ENCODE measurements around the gene TYMP. TPM values are rescaled to one million over a fixed set of nuclear protein-coding genes. Genes with fewer than 3 reads are reported as not detected.

The TYMP gene
- total and polyA plus RNA-seq, 2 experiments from 2014 or later: 46.4 to 85.7 TPM

DNA sequence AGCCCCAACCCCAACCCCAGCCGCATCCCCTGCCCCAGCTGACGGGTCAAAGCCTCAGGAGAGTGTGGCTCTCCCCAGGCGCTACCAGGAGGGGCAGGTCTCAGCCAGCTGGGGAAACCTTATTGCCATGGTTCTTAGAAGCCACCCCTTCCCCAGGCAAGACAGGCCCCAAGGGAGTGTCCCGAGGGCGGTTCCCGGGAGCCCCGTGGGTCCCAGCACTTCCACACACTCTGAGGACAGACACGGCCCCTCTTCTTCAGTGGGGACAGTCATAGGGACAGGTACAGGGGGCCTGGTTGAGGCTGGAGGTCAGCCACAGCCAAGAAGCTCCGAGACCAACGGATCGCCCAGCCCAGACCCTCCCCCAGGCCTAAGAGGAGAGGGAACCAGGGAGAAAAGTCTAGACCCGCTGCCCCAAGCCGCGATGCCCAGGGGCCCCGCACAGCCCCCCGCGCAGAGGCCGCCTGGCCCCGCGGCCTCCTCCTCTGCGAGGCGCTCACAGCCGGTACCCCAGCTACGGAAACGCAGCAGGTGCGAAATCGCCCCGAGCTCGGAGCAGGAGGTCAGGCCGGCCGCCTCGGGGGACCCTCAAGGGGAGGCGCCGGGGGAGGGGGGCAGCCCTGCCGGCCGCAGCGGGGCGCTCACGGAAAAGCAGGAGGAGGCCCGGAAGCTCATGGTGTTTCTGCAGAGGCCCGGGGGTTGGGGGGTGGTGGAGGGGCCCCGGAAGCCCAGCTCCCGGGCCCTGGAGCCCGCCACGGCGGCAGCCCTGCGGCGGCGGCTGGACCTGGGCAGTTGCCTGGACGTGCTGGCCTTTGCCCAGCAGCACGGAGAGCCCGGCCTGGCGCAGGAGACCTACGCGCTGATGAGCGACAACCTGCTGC, 18.5 kb upstream of the TYMP start:
- Histone ChIP-seq H3K4me3 (no peak overlapping the region), H3K9me2 (replicated peaks; ENCODE audit: insufficient read depth) (no peaks in the 10 kb centered on the region), H2AFZ (no peak overlapping the region), H3K4me1 (ENCODE audit: insufficient read depth) (peaks cover 13% of the 10 kb centered on the region), H3K36me3 (replicated peaks; ENCODE audit: insufficient read depth, low read depth) (no peaks in the 10 kb centered on the region), H4K20me1 (ENCODE audit: insufficient read depth, poor library complexity, severe bottlenecking) (no peaks in the 10 kb centered on the region), H3K79me2 (no peaks in the 10 kb centered on the region), H3K27me3 (no peaks in the 10 kb centered on the region), H3K9me3 (ENCODE audit: low read depth) (no peaks in the 10 kb centered on the region), H3K4me2 (no peak overlapping the region), H3K27ac (no peak overlapping the region)
- TF ChIP-seq EZH2phosphoT487 (IDR thresholded peaks at IDR 0.05; ENCODE audit: low read depth, severe bottlenecking, unreplicated experiment) (no peak), CTCF (IDR thresholded peaks at IDR 0.05; ENCODE audit: poor library complexity) (no peak)
- DNase-seq (ENCODE audit: low spot score): no peak
- 92% methylated on average over 17 of the region's 56 CpGs for WGBS (ENCODE audit: low lambda C conversion rate, missing lambda C conversion rate)

GRCh38 chr22:50547263-50547985, 17.6 kb upstream of the TYMP start:
- Histone ChIP-seq H3K79me2 (no peaks in the 10 kb centered on the region), H4K20me1 (ENCODE audit: insufficient read depth, poor library complexity, severe bottlenecking) (no peaks in the 10 kb centered on the region), H3K27ac (no peak overlapping the region), H3K9me3 (ENCODE audit: low read depth) (no peaks in the 10 kb centered on the region), H3K9me2 (replicated peaks; ENCODE audit: insufficient read depth) (no peaks in the 10 kb centered on the region), H3K27me3 (no peaks in the 10 kb centered on the region), H2AFZ (no peak overlapping the region), H3K4me3 (no peak overlapping the region), H3K4me2 (no peak overlapping the region), H3K4me1 (ENCODE audit: insufficient read depth) (peaks cover 13% of the 10 kb centered on the region), H3K36me3 (replicated peaks; ENCODE audit: insufficient read depth, low read depth) (no peaks in the 10 kb centered on the region)
- 91% methylated on average over 4 of the region's 35 CpGs for WGBS (ENCODE audit: low lambda C conversion rate, missing lambda C conversion rate)
- TF ChIP-seq EZH2 (IDR thresholded peaks at IDR 0.05; ENCODE audit: borderline replicate concordance): no peak
- no peak for TF ChIP-seq CTCF (IDR thresholded peaks at IDR 0.05; ENCODE audit: poor library complexity)
- TF ChIP-seq EZH2phosphoT487 (IDR thresholded peaks at IDR 0.05; ENCODE audit: low read depth, severe bottlenecking, unreplicated experiment): no peak
- DNase-seq (ENCODE audit: low spot score): no peak

DNA sequence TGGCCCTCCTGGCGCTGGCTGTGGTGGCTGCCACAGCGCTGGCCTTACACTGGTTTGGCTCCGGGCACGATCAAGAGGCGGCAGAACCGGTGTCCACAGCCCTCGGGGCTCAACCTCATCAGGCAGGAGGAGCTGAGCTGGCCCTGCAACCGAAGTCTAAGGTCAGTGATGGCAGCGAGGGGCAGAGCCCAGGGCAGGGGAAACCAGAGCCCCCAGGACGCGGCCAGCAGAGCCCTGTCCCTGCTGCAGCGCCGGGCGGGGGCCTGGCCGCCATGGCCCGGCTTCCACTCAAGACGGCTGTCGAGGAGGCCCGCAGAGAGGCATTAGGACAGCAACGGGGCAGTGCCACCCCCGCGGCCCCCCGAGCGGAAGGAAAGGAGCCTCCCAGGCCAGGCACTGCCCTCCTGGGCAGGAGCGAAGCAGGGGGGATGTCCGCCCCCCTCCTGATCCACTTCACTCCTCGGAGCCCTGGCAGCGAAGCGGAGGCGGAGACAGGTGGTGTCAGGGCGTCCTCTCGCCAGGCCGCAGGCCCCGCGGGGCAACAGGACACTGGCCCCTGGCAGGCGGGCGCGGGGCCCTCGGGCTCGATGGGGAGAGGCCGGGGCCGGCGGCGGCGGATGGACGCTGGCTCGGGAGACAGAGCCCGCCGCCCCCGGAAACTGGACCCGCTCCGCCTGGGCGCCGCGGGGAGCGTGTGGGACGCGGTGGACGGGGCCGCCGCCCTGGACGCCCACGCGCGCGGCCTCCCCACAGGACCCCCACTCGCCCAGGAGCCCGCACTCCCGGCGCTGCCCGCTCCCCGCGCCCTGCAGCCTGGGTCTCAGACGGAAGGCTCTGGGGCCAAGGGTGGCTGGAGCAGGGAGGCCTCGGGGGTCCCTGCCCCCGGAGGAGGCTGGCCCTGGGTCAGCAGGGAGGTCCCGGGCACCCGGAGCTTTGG, 16.8 kb upstream of the TYMP start:
- 93% methylated on average over 47 of the region's 78 CpGs for WGBS (ENCODE audit: low lambda C conversion rate, missing lambda C conversion rate)
- Histone ChIP-seq H3K4me1 (ENCODE audit: insufficient read depth) (peaks cover 13% of the 10 kb centered on the region), H2AFZ (no peak overlapping the region), H3K36me3 (replicated peaks; ENCODE audit: insufficient read depth, low read depth) (no peaks in the 10 kb centered on the region), H3K27ac (no peak overlapping the region), H4K20me1 (ENCODE audit: insufficient read depth, poor library complexity, severe bottlenecking) (no peaks in the 10 kb centered on the region), H3K9me2 (replicated peaks; ENCODE audit: insufficient read depth) (no peaks in the 10 kb centered on the region), H3K79me2 (no peaks in the 10 kb centered on the region), H3K4me2 (peak overlapping the region; percentile 8), H3K27me3 (no peaks in the 10 kb centered on the region), H3K9me3 (ENCODE audit: low read depth) (no peaks in the 10 kb centered on the region), H3K4me3 (no peak overlapping the region)
- TF ChIP-seq EZH2phosphoT487 (IDR thresholded peaks at IDR 0.05; ENCODE audit: low read depth, severe bottlenecking, unreplicated experiment) (no peak), EZH2 (IDR thresholded peaks at IDR 0.05; ENCODE audit: borderline replicate concordance) (no peak), CTCF (IDR thresholded peaks at IDR 0.05; ENCODE audit: poor library complexity) (no peak)
- DNase-seq (ENCODE audit: low spot score): no peak

Data from hepatocyte (in vitro differentiated cells).